Vagina (tissue), 2 donors: ENCODE results near the gene UBE2E2. TPM values are rescaled to one million over a fixed set of nuclear protein-coding genes. Genes with fewer than 3 reads are reported as not detected.

ENCODE experiments used
- DNase-seq, 2 donors: peaks; one replicate each; pipeline ENCODE4 v3.0.0-alpha.2; 2017; ENCODE audit errors: extremely low spot score in 2 of 2
- H3K27ac ChIP-seq: fragments of 200-600 bp; sonication (generic); one replicate; pipeline ENCODE4 v1.5.1; 2019
- H3K27me3 ChIP-seq: fragments of 200-600 bp; sonication (generic); one replicate; pipeline ENCODE4 v1.5.1; 2019
- H3K36me3 ChIP-seq, 2 donors: fragments of 200-600 bp; sonication (generic); one replicate each; pipeline ENCODE4 v1.5.1; 2017 to 2019
- H3K4me1 ChIP-seq: fragments of 200-600 bp; sonication (generic); one replicate; pipeline ENCODE4 v1.5.1; 2019
- H3K4me3 ChIP-seq, 2 donors: fragments of 200-600 bp; sonication (generic); 1 replicate in 1 of 2; 2 replicates in 1 of 2; pipeline ENCODE4 v1.5.1; 2016 to 2019
- H3K9me3 ChIP-seq: fragments of 200-600 bp; sonication (generic); one replicate; pipeline ENCODE4 v1.5.1; 2019
- CTCF ChIP-seq, 3 experiments: fragments of 450-650 bp in 2 of 3; fragments of 200-600 bp in 1 of 3; sonication (generic) in 1 of 3; IDR thresholded peaks; one replicate each; pipeline ENCODE4 v1.5.1; 2017 to 2019; ENCODE audit warnings: antibody characterized with exemption in 3 of 3, mild to moderate bottlenecking in 2 of 3, moderate library complexity in 2 of 3
- POLR2A ChIP-seq, 2 donors: fragments of 450-650 bp; IDR thresholded peaks; one replicate each; pipeline ENCODE4 v1.6.1; 2017; ENCODE audit warnings: antibody characterized with exemption in 2 of 2, mild to moderate bottlenecking in 2 of 2, moderate library complexity in 2 of 2
- POLR2AphosphoS5 ChIP-seq, 2 donors: sonication (generic); formaldehyde crosslinking; IDR thresholded peaks; one replicate each; pipeline ENCODE4 v1.9.0; 2017; ENCODE audit warnings: antibody characterized with exemption in 2 of 2, mild to moderate bottlenecking in 2 of 2, low read depth in 1 of 2; ENCODE audit not compliant: insufficient read depth in 1 of 2
- intact Hi-C: fragments of 100-400 bp; cut with DNase I; formaldehyde crosslinking; loops from one replicate; pipeline ENCODE4 v1.15.1; 2023
- total RNA-seq: library from RNA; depleted of rRNA; stranded (reverse); fragments of >200 nt; gene quantifications from one replicate; pipeline ENCODE4 v1.2.3, GENCODE V29; 2016

Gene UBE2E2
- total RNA-seq, 1 donor from 2014 or later: 31.2 TPM

- H3K36me3 ChIP-seq: no peaks in the 10 kb centered on the region
- no peak overlapping the region for H3K27ac ChIP-seq
- no peak overlapping the region for H3K4me3 ChIP-seq
- H3K27me3 ChIP-seq: no peaks in the 10 kb centered on the region
- H3K4me1 ChIP-seq: no peaks in the 10 kb centered on the region
- intact Hi-C loops: no loop called here
- no peak for TF ChIP-seq POLR2A (IDR thresholded peaks at IDR 0.05)
- TF ChIP-seq CTCF (IDR thresholded peaks at IDR 0.05): no peak
- no peak for TF ChIP-seq POLR2AphosphoS5 (IDR thresholded peaks at IDR 0.05; ENCODE audit: insufficient read depth in 1 of 2, low read depth in 1 of 2)
- no peak for DNase-seq
- no peaks in the 10 kb centered on the region for H3K9me3 ChIP-seq
Measured at GRCh38 chr3:23166845-23167244, 36.3 kb upstream of the UBE2E2 start.

GRCh38 chr3:23169551-23169950, 33.6 kb upstream of the UBE2E2 start:
- no peak for DNase-seq
- no peak overlapping the region for H3K27ac ChIP-seq
- H3K4me3 ChIP-seq: no peak overlapping the region
- H3K36me3 ChIP-seq: no peaks in the 10 kb centered on the region
- TF ChIP-seq CTCF (IDR thresholded peaks at IDR 0.05) (no peak), POLR2AphosphoS5 (IDR thresholded peaks at IDR 0.05; ENCODE audit: insufficient read depth in 1 of 2, low read depth in 1 of 2) (no peak), POLR2A (IDR thresholded peaks at IDR 0.05) (no peak)
- intact Hi-C loops: no loop called here
- H3K9me3 ChIP-seq: no peaks in the 10 kb centered on the region
- H3K4me1 ChIP-seq: no peaks in the 10 kb centered on the region
- H3K27me3 ChIP-seq: no peaks in the 10 kb centered on the region

- no peak overlapping the region for H3K4me3 ChIP-seq
- no peaks in the 10 kb centered on the region for H3K9me3 ChIP-seq
- DNase-seq: no peak
- intact Hi-C loops: no loop called here
- H3K36me3 ChIP-seq: no peaks in the 10 kb centered on the region
- H3K27ac ChIP-seq: no peak overlapping the region
- no peak for TF ChIP-seq POLR2AphosphoS5 (IDR thresholded peaks at IDR 0.05; ENCODE audit: insufficient read depth in 1 of 2, low read depth in 1 of 2)
- TF ChIP-seq POLR2A (IDR thresholded peaks at IDR 0.05): no peak
- TF ChIP-seq CTCF (IDR thresholded peaks at IDR 0.05): no peak
- H3K27me3 ChIP-seq: no peaks in the 10 kb centered on the region
- H3K4me1 ChIP-seq: no peaks in the 10 kb centered on the region
Measured at GRCh38 chr3:23170291-23170690, 32.8 kb upstream of the UBE2E2 start.

GRCh38 chr3:23172059-23172458, 31.1 kb upstream of the UBE2E2 start:
- Histone ChIP-seq H3K36me3 (no peaks in the 10 kb centered on the region), H3K27ac (no peak overlapping the region), H3K4me1 (no peaks in the 10 kb centered on the region), H3K4me3 (no peak overlapping the region), H3K9me3 (no peaks in the 10 kb centered on the region), H3K27me3 (no peaks in the 10 kb centered on the region)
- DNase-seq: no peak
- intact Hi-C loops: no loop called here
- TF ChIP-seq CTCF (IDR thresholded peaks at IDR 0.05) (no peak), POLR2AphosphoS5 (IDR thresholded peaks at IDR 0.05; ENCODE audit: insufficient read depth in 1 of 2, low read depth in 1 of 2) (no peak), POLR2A (IDR thresholded peaks at IDR 0.05) (no peak)

- TF ChIP-seq CTCF (IDR thresholded peaks at IDR 0.05): no peak
- TF ChIP-seq POLR2AphosphoS5 (IDR thresholded peaks at IDR 0.05; ENCODE audit: insufficient read depth in 1 of 2, low read depth in 1 of 2): no peak
- no peak for TF ChIP-seq POLR2A (IDR thresholded peaks at IDR 0.05)
- H3K27me3 ChIP-seq: no peaks in the 10 kb centered on the region
- no peak overlapping the region for H3K27ac ChIP-seq
- no peaks in the 10 kb centered on the region for H3K9me3 ChIP-seq
- H3K4me1 ChIP-seq: no peaks in the 10 kb centered on the region
- H3K36me3 ChIP-seq: no peaks in the 10 kb centered on the region
- DNase-seq: no peak
- no peak overlapping the region for H3K4me3 ChIP-seq
- intact Hi-C loops: no loop called here
Measured at GRCh38 chr3:23174426-23175039, 28.6 kb upstream of the UBE2E2 start.
